GM21529 (cell line): ENCODE data around the gene CTSE.
A peak's percentile ranks its signal among the peaks of the same experiment; 100 is the strongest.

Source experiments
- ATAC-seq: cut with Tn5 transposase; IDR thresholded peaks from one replicate; pipeline ENCODE4 v1.9.1; 2021; ENCODE audit not compliant: unreplicated experiment

Gene CTSE

DNA sequence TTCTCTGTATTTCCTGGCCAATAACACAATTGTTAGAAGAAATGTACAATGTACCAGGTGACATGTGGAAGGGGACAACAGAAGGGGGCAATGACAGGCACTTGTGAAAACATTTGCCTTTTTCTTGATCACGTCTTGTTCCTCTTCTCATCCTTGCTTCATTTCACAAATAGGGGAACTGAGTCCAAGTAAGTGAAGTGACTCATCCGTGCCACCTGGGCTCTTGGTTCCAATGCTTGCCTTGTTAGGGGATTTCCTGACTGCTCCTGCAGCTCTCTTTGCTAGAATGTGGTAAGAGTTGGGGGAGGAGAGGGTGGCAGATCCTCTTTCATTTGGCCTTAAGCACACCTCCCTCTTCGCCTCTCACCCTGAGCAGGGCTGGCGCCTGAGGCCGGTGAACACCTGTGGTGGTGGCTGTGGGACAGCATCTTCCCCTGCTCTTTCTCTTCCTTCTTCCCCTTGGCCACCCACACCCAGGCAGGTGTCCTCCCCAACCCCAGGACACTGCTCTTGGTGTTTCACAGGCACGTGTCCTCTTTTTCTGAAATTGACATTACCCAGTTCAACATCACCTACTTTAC, 27.1 kb upstream of the CTSE start:
- ATAC-seq, result peak; percentile 87

DNA sequence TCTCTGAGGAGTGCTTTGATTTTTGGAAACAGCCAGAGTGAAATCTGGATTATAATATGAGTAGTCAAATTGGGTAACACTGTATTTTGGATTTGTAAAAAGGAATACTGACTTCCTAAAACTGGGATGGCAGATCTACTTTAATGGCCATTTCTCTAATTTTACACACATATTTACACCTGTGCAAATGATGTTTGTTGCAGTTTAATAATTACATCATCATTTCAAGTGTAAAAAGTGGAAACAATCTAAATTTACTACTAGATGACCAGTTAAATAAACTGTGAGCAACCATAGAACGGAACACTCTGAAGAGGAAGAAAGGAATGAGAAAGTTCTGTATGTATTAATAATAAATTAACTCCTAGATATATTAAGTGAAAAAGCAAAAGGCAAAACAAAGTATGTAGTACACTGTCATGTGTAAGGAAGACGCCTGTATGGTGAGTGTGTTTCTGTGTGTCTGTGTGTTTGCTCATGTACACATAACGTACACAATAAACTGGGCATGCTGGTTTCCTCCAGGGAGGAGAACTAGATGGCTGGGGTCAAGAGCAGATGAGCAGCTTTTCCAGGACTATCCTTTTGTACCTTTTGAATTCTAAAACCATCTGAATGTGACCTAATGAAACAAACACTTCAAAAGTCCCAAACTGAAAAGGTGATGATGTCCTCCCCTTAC, 26.4 kb upstream of the CTSE start:
- no peak for ATAC-seq

DNA sequence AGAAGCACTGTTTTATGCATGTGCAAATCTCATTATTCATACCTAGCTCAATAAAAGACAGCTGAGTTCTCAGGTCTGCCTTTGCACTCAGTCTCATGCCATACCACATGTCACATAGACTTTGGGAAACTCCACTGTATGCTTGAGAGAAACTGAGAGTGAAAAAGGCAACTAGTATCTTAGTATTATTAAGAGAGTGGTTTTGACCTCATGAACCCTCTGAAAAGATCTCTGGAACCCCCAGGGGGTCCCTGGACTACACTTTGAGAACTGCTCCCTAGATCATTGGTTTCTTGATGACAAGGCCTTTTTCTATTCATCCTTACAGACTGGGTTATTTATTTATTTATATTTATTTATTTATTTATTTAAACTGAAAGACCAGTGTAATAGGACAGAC, 25.6 kb upstream of the CTSE start:
- peak; percentile 49 for ATAC-seq

DNA sequence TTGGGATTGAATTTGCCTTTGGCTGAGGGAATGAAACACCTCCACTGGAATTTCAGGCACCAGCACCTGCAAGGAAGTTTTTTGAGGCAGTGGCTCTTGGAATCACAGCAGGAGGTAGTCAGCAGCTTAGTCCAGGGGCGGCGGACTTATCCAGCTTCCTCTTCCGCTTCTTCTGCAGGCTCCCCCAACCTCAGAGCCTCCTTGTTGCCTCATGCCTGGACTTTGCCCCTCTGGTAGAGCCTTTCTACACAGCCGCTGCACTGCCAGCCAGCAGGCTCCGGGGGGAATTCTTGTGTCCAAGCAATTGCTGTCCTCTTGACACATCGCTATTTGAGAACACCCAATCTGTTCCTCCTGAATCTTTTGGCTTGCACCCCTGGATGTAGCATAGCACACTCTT, 24.9 kb upstream of the CTSE start:
- ATAC-seq, result no peak

DNA sequence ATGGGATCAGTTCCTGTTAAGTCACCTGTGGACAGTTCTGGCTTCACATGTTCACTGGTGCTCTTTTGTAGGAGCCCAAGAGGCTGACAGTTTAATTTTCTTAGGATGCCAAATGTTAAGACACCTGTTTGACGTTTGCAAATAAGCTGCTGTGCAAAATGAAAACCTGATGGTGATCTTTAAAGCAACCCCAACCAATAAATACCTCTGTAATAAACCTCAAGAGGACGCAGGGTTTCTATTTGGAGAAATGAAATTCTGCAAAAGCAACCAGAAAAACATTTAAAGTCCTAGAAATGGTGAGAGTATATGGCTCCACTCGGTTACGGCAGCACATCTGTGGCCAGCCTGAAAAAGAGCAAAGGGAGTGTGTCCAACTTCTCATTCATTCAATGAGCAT, 23.6 kb upstream of the CTSE start:
- no peak for ATAC-seq

DNA sequence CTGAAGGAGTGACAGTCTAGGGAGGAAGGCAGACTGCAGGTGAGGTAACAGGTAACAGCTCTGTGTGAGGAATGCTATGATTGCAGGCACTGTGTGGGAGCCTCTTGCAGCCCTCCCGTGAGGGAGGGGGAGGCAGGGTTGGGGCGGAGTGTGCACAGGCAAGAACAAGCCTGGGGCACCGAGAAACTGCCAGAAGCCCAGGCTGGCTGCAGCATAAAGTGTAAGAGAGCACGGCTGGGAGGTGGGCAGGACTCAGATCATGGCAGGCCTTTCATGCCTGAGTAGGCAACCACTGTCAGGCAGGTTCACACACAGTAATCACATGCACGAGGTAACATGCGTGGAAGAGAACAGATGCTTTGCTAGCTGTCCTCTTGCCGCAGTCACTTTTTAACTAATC, 17.9 kb upstream of the CTSE start:
- peak; percentile 44 for ATAC-seq

DNA sequence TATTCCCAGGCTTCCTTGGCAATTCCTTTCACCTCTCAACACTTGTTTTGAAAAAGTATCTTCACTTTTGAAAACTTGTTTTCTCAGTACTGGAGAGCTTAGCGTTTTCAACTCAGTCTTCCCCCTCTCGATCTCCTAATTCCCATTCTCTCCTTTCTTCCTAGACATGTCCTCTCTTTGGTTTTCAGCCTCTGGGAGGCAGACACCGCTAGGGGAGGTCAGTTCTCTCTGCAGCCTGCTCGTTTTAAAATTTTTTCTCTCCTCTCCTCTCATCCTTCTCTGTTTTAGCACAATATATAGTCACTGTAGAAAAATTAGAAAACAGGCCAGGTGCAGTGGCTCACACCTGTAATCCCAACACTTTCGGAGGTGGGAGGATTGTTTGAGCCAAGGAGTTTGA, 16.6 kb upstream of the CTSE start:
- ATAC-seq, result no peak

DNA sequence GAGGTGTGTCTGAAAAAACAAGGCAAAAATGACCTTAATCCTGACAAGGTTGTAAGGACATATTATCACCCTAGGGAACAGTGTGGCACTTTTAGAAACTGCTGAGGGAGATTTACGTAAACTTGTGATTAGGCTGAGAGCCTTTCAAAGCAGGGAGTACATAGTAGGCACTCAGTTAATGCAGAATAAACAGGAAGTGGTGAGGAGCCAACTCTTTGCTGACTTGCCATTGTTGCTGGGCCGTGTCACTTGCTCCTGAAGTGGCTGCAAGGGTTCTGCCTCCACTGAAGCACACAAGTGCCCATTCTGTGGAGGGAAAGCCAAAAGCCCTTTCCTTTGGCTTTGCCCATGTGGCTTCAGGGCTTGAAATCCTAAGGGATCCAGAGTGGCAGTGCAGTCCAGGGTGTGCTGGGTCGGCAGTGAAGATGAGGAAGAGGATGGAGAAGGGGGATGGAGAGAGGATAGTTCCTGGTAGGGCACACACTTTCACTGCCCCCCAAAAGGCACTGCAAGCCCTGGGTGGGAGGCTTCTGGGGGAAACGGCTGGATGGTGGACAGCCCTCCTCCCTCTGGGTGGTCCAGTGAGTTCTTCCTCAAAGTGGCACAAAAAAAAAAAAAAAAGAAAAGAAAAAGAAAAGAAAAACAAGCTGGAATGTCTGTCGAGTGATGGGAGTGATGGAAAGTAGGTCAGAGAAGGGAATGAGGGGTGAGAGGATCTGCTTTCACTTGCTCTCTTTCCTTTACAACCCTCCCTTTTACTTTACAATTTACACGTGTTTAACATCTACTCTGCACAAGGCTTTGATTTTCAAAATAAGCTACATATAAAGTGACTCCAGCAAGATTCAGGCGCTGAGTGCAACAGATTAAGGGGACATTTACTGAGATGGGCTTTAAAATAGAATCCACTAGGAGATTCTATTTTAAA, 15.6 kb upstream of the CTSE start:
- no peak for ATAC-seq

DNA sequence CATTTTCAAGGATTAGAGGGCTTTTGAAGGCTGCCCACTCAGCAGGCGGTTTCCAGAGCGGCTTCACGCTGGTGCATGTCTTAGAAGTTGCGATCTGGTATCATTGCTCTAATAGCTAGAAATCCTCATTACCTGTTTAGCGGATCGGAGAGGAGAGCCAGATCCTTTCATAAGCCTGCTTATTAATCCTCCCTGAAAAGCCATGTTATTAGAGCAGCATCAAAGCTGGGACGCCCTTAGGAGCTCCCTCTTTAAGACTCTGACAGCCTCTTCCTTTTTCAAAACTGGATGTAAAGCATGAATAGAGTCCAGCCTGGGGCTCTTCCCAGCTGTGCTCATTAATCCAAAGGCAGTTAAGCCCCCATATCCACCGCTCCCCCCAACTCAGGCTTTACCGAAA, 13.9 kb upstream of the CTSE start:
- no peak for ATAC-seq

DNA sequence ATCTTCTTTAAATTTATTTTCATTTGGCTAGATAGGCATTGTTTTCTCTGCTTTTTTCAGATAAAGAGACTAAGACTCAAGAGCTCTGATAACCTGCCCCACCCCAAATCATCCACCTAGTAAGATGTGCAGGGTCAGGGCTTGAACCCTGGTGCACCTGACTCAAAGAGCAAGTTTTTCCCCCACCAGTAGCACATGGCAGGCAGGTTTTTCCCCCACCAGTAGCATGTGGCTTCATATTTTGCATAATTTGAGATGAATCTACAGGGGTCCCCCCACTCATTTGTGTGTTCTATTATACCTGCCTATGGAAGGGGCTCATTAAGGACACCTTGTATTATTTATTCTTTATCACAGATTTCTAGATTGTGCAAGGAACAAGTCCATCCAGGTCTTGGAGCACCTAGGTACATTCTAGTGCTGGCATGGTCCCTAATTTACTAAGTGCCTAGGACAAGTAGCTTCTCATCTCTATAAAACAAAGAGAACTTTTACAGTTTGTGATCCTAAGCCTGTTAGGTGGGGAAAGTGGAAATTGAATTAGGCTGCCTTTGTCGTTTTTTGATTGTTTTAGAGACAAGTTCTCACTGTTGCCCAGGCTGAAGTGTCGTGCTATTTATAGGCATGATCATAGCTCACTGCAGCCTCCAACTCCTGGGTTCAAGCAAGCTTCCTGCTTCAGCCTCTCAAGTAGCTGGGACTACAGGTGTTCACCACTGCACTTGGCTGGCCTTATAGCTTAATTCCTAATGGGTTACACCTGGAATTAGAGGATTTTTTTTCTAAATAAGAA, 13.2 kb upstream of the CTSE start:
- no peak for ATAC-seq

DNA sequence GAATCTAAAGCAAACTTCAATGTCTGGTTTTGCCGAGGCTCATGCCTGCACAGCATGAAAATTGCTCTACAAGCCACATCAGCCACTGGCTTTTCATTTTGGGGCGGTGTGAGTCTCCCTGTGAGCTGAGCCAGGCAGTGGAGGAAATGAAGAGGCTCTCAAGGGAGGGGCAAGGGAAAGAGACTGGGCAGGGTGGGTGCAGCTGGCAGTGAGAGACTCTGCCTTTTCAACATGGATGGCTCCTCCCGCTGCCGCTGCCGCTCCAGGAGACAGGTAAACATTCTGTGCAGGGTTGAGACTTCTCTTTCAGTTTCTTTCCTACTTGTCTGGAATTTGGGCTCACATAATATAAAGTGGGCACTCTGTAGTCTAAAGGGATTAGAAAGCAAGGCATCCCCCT, 11.3 kb upstream of the CTSE start:
- ATAC-seq, result no peak

DNA sequence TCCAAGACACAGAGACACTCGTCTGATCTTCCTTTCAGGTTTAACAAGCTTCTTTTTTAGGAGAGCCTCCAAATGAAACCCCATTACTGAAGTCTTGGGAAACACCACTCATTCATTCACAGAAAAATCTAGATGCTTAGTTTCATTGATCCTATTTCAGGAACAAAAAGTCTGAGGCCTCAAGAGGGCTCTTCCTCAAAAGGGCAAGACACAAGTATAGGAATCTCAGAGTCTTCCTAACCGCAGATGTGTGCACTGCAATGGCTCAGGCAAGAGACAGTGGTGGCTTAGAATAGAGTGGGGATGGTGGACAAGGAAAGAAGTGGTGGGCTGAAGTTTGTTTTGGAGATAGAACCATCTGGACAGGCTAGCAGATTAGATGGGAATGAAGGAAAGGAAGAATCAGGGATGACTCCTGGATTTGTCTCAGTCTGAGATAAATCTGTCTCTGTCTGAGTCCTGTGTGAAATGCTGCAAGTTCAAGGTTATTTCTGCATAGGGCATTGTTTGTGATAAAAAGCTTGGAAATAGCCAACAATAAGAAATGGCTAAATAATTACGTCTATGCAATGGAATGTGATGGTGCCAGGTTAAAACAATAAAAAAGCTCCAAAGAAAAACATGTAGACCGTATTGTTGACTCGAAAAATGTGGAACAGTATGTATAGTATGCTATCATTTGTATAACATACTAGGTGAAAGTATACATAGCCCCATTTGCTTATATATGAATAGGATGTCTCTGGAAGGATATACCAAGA, 8.9 kb upstream of the CTSE start:
- ATAC-seq, result no peak

DNA sequence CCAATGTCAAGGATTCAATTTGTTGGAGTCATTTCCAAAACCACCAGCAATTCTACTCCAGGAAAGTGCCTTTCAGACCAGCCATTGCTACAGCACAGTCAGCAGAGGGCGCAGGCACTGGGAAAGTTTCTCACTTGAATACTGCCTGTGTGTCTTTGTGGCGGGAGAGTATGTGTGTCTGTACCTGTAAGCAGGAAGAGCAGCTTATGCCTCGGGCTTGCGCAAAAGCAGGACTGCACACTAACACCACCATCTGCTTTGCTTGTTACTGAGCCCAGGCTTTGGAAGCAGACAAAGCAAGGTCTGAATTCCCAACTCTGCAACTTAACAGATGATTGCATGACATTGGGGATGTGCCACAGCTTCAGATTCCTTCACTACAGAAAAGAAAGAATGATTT, 7.0 kb upstream of the CTSE start:
- peak; percentile 76 for ATAC-seq

DNA sequence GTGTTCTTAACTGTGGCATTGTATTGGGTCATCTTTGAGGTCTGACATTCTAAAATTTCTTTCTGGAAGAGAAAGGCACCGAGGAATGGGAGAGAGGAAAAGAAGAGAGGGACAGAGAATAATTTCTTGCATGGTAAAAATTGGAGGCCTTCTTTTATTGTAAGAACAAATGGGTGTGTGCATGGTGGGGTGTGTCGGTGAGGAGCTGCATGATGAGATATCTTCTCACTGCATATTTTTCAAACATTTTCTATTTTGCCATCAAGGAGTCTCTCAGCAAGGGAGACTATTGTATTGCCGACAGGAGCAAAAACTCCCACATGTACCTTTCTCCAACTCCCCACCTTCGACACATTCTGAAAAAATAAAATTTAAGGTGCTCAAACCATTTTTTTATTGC, 6.5 kb upstream of the CTSE start:
- no peak for ATAC-seq

DNA sequence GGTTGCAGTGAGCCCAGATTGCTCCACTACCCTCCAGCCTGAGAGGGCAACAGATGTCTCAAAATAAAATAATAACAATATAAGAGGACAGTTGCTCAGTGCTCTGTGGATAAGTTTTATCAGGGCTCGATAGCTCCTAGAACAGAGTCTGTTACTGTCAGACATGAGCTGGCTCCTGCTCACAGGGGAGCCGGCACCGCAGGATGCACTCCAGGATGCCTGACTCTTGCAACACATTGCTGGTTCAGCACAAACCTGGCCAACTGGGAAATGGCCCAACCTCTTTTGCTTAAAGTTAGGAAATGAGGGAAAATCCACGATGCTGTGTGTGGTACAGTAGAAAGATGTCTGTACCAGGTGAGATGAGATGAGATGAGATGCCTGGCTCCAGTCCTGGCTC, 5.8 kb upstream of the CTSE start:
- ATAC-seq, result no peak

DNA sequence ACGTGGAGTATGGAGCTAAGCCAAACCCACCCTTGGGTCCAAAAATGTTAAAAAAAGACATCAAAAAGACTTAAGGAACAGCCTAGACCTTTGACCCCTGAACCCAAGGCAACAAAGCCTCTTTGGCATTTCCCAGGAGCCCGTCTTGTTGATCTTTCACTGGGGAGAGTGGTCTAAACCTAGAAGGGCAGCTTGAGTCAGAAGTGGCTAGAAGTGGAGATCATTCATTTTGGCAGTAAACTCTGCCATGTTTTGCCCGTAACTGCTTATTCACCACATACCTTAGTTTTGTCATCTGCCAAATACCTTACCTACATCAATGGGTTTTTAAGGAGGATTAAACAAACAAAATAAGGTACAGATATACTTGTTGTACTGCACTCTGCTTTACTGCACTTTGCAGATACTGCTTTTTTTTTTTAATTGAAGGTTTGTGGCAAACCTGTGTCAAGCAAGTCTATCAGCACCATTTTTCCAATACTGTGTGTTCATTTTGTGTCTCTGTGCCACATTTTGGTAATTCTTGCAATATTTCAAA, 1.7 kb upstream of the CTSE start:
- ATAC-seq, result no peak

DNA sequence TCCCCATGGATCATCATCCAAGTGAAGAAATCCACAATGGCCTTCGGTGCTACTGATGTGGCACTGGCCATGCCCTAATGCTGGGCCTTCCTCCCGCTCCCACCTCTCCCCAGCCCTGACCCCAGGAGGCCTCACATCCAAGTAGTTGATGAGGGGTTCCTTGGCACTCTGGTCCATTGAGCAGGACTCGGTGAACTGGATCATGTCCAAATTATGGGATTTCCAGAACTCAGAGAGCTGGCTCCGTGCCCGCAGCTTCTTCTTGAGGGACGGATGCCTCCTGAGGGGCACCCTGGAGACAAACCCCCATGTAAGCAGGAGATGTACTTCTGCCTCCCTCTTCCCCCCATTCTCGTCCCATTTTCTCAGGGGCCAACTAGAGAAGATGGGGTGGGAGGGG, 929 bp downstream of the CTSE start:
- ATAC-seq, result no peak

DNA sequence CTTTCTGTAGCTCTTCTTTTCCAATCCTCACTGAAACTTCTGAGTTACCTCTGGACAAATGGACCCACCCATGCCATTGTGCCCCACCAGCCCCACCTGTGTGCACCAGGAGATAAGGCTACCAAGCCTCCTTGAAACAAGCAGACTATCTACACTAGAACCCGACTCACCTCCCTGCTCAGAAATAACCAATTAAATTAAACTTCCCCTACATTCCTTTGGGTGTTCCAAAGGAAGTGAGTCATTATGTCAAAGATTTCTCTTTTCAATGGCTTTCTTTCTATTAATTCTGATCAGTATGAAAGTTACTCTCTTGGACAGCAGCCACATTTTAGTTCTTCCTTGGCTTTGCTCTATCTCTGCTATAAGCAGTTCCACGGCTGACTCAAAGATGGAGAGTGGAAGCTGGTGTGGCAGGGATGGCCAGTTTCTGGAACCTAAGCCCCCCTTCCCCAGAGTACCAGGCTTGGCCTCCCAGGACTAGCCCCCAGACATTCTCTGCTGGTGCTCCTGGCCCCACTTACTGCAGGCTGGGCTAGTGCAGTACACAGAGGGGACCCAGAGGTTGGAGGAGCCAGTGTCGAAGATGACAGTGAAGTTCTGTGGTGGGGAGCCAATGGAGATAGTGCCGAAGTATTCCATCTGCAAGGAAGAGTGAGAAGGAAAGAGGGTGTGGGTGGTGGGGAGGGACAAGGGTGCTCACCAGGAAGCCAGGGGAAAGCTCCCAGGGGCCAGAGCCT, 1.9 kb downstream of the CTSE start:
- no peak for ATAC-seq

DNA sequence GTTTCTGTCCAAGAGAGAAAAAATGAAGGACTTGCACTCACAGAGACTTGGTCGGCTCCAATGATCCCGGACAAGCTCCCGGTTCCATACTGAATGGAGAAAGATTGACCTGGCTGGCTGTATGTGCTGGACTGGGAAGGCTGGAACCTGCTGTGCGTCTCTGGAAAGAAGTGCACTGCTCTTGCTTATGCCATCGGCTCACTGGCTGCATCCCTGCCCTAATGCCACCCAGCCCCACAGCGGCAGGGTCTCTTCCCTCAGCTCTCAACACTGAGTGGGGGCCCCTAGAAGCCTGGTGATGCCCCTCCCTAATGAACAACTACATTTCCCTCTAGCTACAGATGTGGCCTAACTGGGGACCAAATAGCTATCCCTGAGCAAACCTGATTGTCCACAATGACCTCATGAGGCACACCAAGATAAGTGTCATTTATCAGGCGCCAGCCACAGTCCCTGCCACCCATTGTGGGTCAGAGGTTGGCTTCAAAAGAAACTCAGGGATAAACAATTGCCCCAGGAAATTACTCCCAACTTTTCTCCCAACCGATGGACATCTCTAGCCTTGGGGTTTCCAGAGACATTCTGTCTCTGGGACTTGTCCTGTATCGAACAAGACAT, 2.6 kb downstream of the CTSE start:
- ATAC-seq, result no peak
